ENCODE measurements around the gene ZNF598.
"Not testable (repeated sequence)": the region's sequence is repeated elsewhere in the genome, so short reads cannot be mapped to it uniquely, and the experiment has no call there.

Gene ZNF598

DNA sequence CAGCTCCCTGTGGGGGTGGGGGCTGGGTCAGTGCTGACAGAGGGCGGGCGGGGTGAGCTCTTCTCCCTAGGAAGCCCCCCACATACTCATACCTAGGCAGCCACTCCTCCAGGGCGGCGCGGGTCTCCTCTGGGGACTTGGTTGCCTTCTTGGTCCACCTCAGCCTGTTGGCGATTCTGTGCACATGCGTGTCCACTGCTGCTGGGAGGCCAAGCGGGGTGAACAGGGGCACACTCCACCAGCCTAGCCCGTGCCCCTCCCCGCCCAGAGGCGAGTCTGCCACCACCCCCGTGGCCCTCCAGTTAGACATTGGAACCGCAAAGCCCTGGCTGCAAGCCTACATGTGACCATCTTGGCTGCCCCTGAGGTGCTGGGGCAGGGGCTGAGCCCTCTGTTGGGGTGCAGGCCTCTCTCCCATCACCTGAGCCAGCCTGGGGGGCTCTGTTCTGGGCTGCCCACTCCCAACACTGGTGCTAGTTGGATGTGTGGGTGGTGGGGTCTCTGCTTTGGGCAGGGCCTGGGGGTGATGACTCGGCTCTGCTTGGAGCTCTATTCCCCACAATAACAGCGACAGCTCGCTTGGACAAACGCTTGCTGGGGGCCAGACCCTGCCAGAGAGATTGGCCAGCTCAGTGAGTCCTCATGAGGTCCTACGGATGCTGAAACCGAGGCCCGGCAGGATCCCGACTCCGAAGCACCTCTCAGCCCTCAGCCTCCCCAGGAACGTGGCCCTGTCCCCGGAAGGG, 30.6 kb upstream of the ZNF598 start:
- no peak for DNase-seq

- DNase-seq = peak; percentile 79
These were observed 29.8 kb upstream of the ZNF598 start for GRCh38 chr16:2039274-2040031.

DNA sequence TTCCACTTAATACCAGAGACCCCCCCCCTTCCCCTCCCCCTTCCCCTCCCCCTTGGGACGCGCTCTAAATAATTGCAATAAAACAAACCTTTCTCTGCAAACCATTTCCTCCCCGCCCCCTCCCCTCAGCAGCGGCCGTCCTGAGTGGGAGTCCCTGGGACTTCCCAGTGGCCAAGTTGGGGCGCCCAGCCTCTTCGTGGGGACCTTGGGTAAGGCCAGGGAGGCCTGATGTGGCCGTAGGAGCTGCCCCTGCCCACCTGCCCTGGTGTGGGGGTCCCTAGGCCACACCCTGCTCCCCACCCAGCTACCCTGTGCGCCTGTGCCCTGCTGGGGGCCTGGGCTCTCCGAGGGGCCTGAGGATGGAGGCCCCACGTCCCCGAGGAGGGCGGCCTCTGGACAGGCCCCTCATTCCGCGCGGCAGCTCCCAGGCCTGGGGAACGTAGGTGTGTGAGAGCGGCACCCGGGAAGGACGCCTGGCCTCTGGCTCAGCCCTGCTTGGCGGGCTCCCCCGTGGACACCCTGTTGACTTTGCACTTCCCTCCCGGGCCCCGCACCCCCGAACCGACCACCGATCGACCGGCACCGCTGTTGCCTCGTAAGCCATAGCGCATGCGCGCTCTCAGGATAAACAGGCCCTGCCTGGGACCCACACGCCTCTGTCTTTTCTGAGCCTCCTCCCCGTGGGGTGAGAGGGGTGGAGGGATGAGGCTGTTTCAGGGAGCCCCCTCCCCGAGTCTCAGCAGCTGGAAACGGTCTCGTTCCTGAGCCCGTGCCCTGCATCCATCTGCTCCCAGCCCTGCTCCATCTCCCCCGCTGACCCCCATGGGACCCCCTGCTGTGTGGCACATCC, 29.0 kb upstream of the ZNF598 start:
- DNase-seq = no peak

- no peak for DNase-seq
These were observed 28.2 kb upstream of the ZNF598 start for GRCh38 chr16:2037647-2038381.

DNA sequence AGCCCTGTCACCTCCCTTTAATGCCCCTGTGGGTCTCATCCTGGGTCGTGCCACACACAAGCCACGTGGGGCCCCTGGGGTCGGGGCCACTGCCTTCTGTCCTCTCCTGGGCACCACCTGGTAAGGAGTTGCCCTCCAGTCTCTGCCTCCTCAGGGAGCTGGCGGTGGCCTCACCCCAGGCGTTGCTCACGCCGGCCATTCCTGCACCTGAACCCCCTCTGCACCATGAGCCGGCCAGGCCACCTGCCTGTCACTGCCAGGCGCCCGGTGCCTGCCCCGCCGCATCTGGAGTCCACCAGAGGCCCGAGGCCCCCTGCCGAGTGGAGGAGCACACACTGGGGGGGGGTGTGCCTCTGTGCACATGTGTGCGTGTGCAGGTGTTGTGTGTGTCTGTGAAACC, 27.5 kb upstream of the ZNF598 start:
- no peak for DNase-seq

DNA sequence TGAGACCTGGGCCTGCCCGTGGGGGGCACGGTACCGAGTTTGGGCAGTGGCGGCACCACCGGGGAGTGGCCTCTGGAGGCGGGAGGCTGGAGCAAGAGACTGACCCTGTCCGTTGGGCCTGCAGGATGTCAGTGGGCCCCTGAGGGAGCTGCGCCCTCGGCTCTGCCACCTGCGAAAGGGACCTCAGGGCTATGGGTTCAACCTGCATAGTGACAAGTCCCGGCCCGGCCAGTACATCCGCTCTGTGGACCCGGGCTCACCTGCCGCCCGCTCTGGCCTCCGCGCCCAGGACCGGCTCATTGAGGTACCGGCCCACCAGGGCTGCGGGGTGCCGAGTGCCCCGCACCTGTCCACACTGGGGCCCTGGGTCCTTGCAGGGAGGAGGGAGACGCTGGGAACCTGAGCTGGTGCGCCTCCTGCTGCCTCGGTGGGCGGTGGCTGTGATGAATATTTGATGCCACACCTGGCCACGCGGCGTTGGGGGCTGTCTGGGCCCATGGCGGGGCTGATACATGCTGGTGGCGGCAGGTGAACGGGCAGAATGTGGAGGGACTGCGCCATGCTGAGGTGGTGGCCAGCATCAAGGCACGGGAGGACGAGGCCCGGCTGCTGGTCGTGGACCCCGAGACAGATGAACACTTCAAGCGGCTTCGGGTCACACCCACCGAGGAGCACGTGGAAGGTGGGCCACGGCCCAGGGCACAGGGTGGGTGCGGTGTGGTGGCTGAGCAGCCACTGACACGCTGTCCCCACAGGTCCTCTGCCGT, 26.8 kb upstream of the ZNF598 start:
- DNase-seq = no peak

GRCh38 chr16:2035431-2036199, 26.0 kb upstream of the ZNF598 start:
- DNase-seq = peak; percentile 31

GRCh38 chr16:2034696-2035430, 25.2 kb upstream of the ZNF598 start:
- no peak for DNase-seq

DNA sequence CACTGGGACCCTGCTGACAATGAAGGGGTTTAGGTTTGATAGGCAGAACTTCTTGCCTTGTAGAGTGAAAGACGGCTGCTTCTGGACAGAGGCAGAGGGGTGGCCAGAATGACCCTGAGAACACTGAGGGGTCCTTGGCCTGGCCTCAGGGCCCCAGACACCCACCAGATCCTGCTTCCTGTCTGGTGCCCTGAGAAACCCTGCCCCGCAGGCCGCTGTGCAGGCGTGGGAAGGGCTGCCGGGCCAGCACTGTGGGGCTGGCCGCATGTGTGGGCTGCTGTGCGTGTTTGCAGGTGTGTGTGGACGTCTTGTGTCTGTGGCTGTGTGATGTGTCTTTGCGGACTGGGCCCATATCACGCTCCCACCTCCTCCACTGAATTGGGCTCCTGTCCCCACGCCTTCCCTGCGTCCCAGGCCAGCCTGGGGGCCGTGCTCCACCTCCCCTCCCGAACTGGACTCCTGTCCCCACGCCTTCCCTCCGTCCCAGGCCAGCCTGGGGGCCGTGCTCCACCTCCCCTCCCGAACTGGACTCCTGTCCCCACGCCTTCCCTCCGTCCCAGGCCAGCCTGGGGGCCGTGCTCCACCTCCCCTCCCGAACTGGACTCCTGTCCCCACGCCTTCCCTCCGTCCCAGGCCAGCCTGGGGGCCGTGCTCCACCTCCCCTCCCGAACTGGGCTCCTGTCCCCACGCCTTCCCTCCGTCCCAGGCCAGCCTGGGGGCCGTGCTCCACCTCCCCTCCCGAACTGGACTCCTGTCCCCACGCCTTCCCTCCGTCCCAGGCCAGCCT, 24.5 kb upstream of the ZNF598 start:
- DNase-seq = not testable (repeated sequence)

DNA sequence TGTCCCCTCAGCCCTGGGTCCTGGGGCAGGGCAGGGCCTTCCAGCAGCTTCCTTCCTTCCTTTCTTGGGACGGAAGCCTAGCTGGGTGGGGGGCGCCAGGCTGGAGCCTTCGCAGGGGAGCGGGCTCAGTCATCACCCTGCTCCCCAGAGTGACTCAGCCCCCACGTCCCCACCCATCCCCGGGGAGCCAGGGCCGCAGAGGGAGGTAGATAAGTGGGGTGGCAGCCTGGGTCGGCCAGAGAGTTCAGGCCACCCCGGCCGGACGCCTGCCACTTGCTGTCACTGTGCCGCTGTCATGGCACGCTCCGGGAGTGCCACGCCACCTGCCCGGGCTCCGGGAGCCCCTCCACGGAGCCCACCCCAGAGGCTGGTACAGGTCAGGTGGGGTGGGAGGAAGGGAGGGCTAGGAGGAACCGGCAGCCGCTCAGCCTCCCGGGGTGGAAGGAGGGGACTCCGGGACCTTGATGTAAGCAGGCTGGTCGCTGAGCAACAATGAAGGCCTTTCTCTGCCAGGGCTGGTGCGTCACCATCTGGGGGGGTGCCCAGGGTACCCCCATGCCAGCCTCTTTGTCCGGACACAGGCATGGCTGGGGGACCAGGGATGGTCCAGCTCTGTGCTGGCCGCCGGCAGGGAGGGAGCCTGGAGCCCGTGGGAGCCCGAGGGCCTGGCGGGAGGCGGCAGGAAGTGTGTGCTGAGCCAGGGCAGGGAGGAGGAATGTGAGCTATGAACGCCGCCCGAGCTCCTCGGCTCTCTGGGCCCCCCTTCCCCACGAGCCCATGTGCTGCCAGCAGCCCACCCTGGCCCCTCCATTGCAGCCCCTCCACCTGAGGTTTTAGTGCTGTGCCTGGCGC, 23.7 kb upstream of the ZNF598 start:
- no peak for DNase-seq

- DNase-seq = no peak
These were observed 22.9 kb upstream of the ZNF598 start for GRCh38 chr16:2032285-2033056.

- no peak for DNase-seq
These were observed 21.5 kb upstream of the ZNF598 start for GRCh38 chr16:2031081-2031577.

DNA sequence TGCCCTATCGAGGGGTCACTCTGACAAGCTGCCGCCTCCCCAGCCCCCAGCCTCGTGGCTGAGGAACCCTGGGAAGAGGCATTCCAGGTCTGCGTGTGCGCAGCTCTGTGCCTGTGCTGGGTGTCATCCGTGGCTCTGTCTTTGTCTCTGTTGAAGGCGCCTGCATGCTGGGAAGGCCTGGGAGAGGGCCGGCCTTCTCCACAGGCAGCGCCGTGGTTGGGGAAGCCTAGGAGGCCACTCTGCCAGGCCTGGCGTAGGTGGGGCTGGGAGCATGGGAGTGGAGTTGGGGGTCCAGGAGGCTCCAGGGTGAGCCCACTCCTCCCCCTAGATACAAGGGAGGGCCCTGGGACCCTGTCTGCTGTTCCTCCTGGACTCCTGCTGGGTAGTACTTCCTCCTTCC, 20.4 kb upstream of the ZNF598 start:
- DNase-seq = no peak

DNA sequence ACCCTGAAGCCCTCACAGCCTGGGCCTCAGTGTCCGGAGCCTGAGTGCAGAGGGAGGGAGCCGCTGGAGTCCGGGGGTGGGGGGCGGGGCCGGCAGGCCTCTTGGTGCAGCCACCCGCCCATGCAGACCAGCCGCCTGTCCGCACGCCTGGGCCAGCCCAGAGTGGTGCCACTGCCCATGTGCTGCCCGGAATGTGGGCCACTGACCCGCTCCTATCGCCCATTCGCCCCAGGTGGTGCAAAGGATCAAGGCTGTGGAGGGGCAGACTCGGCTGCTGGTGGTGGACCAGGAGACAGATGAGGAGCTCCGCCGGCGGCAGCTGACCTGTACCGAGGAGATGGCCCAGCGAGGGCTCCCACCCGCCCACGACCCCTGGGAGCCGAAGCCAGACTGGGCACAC, 19.7 kb upstream of the ZNF598 start:
- DNase-seq = no peak

DNA sequence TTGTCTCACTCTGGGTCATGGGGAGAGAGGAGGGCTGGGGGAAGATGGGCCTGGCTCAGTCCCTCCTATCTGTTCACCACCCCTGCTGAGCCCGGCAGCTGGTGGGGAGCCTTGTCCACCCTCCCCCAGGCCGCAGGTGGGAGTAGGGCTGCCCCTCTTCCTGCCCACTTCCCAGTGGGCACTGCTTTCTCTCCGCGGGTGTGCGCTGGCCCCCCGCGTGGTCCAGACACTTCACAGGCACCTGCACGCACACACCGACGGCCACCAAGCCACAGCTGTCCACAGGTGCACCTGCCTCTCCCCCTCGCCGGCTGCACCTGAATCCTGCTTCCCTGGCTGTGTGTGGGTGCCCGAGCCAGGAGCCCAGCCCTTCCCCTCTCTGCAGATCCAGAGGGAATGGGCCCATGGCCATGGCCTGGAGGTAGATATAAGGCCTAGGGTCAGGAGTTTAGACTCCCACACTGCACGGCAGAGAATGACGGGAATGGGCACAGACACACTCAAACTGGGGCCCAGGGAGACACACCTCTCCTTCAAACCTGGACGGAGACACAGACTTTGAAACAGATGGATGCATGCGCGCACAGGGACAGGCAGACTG, 19.1 kb upstream of the ZNF598 start:
- DNase-seq = no peak

GRCh38 chr16:2028146-2028545, 18.5 kb upstream of the ZNF598 start:
- no peak for DNase-seq
